D341Med (cell line): ENCODE data around the gene RAB3IL1.

Experiments
- DNase-seq: peaks from one replicate; pipeline ENCODE4 v3.0.0; 2012; ENCODE audit warnings: low spot score

RAB3IL1 gene

DNA sequence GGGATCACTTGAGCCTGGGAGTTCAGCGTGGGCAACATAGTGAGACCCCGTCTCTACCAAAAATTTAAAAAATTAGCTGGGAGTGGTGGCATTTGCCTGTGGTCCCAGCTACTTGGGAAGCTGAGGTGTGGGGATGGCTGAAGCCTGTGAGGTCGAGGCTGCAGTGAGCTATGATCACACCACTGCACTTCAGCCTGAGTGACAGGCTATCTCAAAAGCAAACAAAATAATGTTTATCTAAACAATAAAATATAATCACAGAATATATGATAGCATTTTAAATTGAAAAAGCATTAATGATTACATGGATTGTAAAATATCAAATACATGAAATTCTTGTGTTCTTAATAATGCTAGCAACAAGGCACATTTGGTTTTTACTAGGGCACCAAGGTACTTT, 35.5 kb upstream of the RAB3IL1 start:
- no peak for DNase-seq

- DNase-seq, result no peak
Measured at GRCh38 chr11:61951484-61952135, 34.2 kb upstream of the RAB3IL1 start.

- DNase-seq, result no peak
Measured at GRCh38 chr11:61950035-61950547, 32.7 kb upstream of the RAB3IL1 start, which contains the start of gene BEST1. BEST1 (plus strand) TSS chr11:61950351; CDS start chr11:61951807, 1,456 bp downstream.

DNA sequence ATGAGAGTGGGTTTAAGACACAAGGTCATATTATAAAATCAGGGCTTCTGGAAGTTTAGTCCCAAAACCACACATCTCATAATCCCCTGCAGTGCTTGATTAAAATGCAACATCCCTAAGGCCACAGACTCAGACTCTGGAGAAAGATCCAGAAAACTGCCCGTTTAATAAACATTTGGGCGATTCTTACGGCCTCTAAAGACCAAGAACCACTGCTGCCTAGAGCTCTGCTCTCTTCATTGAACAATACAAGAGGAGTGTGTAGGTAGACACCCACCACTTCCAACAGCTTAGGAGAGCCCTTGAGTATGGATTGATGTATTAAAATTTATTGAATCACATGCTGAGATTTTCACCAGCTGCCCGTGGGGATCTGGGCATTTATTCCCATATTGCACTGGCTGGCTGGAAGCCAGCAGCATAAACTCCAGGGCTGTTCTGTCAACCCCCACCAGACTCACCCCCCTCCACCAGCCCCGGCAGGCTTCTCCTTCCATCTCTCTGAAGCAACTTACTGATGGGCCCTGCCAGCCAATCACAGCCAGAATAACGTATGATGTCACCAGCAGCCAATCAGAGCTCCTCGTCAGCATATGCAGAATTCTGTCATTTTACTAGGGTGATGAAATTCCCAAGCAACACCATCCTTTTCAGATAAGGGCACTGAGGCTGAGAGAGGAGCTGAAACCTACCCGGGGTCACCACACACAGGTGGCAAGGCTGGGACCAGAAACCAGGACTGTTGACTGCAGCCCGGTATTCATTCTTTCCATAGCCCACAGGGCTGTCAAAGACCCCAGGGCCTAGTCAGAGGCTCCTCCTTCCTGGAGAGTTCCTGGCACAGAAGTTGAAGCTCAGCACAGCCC, 32.0 kb upstream of the RAB3IL1 start:
- DNase-seq, result peak; percentile 81

DNA sequence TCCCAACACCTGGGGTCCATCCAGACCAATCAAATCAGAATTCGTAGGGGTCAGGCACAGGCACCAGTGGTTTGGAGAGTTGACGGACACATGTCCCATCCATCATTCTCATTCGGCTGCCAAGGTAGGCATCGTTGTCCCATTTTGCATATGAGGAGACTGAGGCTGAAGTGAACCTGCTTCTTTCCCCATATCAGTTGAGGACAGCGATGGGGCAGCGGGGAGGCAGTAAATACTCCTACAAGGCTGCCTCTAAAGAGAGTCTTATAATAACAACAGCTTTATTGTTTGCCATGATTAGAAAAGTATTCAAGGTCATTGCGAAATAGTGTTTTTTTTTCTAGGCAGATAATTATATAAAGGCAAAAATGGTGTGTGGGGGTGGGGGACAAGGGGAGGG, 31.1 kb upstream of the RAB3IL1 start:
- DNase-seq, result no peak

- peak; percentile 84 for DNase-seq
Measured at GRCh38 chr11:61947486-61948210, 30.3 kb upstream of the RAB3IL1 start.

GRCh38 chr11:61946894-61947293, 29.5 kb upstream of the RAB3IL1 start:
- no peak for DNase-seq

DNA sequence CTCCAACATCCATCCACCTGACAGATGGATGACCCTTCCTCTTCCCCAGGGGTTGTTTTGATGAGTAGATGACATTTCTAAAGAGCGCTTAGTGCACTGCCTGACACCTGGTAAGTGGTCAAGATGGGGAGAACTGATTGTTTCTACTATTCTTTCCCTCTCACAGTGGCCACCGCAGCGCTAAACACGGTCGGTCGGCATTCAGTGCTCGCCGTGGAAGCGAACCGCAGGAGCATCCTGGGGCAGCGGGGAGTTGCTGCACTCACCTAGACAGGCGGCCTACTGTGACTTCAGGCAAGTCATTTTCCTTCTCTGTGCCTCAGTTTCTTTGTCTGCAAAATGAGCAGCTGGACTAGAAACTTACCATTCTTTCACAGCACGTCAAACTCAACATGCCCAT, 27.8 kb upstream of the RAB3IL1 start:
- DNase-seq, result no peak

DNA sequence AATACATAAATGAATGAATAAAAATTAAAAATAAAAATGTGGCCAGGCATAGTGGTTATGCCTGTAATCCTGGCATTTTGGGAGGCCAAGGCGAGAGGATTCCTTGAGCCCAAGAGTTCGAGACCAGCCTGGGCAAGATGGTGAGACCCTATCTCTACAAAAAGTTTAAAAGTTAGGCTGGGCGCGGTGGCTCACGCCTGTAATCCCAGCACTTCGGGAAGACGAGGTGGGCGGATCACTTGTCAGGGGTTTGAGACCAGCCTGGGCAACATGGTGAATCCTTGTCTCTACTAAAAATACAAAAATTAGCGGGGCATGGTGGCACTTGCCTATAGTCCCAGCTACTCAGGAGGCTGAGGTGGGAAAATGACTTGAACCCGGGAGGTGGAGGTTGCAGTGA, 23.1 kb upstream of the RAB3IL1 start:
- DNase-seq, result no peak

DNA sequence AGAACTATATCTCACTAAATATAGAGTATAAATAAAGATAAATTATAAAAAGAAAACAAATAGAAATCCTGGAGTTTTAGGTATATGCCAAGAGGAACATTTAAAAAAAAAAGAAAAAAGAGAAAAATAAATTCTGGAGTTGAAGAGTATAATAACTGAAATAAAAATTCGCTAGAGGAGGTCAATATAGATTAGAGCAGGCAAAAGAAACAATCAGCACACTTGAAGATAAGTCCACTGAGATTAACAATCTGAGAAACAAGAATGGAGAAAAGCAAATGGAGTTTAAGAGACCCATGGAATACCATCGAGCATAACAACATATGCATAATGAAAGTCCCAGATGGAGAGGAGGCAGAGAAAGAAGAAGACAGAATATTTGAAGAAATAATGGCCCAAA, 18.5 kb upstream of the RAB3IL1 start:
- DNase-seq, result no peak

DNA sequence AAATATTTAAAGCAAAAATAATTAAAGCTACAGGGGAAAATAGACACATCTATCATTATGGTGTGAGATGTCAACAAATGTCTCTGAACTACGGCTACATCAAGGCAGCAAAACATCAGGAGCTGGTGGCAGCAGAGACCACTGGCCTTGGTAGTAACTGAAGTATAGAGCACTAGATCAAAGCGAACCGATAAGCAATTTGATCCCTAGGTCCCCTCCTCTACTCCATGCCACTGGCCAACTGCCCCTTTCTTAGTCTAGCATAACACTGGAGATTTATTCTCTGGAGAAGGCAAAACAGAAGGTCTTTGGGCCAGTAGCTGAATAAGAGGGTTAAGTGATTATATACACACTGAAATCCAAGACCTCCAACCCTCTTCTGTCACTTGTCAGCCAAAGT, 13.6 kb upstream of the RAB3IL1 start:
- peak; percentile 2 for DNase-seq

GRCh38 chr11:61928606-61929005, 11.2 kb upstream of the RAB3IL1 start:
- DNase-seq, result no peak

DNA sequence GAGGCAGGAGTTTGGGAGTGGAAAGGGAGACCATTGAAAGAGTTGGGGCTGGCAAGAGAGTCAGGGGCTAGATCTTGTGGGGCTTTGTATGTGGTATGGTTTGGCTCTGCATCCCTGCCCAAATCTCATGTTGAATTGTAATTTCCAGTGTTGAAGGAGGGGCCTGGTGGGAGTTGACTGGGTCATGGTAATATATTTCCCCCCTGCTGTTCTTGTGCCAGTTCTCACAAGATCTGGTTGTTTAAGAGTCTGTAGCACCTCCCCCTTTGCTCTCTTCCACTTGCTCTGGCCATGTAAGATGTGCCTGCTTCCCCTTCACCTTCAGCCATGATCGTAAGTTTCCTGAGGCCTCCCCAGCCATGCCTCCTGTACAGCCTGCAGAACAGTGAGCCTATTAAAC, 10.1 kb upstream of the RAB3IL1 start:
- no peak for DNase-seq

DNA sequence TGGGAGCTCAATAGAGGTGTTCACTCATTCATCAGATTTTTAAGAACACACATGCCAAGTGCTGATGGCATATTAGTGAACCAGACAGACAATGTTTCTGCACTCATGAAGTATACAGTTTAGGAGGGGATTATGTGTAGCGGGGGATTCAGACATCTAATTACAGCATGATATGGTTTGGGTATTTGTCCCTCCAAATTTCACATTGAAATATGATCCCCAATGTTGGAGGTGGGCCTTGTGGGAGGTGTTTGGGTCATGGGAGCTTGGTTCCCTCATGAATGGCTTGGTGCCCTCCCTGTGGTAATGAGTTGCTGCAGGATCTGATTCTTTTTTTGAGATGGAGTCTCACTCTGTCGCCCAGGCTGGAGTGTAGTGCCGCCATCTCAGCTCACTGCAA, 8.9 kb upstream of the RAB3IL1 start:
- no peak for DNase-seq

DNA sequence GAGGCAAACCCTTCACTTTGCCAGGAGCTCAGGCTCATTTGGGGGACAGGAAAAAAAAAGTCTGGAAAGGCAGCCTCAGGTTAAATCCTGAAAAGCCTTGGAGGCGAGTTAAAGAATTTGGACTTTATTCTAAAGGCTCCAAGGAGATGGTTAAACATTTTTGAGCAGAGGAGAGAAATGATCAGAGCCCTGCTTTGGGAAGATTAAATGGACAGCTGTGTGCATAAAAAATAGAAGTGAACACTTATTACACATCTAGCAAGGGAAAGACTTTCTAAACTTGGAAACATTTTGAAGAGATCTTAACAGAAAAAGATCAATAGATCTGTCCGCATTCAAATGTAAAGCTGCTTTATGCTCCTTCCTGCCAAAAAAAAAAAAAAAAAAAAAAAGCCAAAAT, 8.4 kb upstream of the RAB3IL1 start:
- DNase-seq, result no peak

GRCh38 chr11:61924064-61924455, 6.7 kb upstream of the RAB3IL1 start:
- no peak for DNase-seq

DNA sequence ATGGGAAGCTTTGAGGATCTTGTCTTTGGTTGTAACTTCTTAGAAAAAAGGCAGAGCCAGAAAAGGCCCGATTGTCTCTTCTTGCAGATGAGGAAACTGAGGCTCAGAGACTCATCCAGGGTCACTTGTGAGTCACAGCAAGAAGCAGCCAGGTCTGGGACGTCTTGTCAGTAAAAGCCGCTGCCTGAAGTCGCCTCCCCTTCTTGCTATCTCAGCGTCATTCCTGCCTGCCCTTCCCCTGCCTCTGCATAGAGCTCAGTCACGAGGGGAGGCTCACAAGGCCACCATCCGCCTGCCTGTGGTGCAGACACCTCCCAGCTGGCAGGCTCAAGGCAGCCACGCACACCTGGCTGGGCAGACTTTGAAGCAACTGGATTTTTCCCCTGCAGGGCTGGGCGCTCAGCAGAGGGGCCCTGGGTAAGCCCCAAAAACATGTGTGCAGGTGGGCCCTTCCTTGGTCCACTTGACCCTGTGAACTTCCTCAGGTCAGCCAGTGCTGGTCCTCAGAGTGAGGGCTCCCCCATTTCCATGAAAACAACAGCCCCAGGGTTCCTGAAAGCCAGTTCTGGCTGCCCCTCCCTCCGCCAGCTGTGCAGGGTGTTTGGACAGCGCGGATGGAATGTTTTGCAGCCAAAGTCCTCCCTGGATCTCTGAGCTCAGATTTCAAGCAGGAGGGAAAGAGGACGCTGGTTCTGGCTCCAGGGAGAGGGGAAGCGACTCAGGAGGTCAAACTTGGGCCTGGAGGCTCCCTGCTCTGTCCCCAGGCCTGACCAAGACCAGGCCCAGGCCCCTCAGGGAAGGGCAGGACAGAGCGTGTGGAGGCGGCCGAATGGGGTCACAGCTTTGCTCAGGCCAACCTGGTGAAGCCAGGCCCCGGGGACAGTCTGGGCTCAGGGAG, 6.0 kb upstream of the RAB3IL1 start:
- DNase-seq, result peak; percentile 36

DNA sequence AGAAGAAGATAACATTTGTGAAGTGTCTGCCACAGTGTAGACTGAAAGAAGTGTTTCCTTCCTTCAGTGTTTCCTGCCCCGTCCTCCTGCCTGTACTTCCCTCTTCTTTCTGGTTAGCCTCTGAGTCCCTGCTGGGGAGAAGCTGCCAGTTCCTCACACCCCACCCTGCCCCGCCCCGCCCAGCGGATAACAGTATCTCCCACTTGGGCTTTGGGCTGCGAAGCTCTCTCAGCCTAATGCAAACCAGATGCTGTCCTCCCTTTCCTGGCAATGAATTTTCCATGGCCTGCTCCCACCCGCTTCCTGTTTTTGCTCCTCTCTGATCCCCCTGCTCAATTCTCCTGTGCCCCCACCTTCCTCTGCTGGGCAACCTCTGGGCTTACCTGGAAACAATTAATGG, 5.2 kb upstream of the RAB3IL1 start:
- peak; percentile 12 for DNase-seq

- DNase-seq, result peak; percentile 11
Measured at GRCh38 chr11:61921446-61921845, 4.1 kb upstream of the RAB3IL1 start.

DNA sequence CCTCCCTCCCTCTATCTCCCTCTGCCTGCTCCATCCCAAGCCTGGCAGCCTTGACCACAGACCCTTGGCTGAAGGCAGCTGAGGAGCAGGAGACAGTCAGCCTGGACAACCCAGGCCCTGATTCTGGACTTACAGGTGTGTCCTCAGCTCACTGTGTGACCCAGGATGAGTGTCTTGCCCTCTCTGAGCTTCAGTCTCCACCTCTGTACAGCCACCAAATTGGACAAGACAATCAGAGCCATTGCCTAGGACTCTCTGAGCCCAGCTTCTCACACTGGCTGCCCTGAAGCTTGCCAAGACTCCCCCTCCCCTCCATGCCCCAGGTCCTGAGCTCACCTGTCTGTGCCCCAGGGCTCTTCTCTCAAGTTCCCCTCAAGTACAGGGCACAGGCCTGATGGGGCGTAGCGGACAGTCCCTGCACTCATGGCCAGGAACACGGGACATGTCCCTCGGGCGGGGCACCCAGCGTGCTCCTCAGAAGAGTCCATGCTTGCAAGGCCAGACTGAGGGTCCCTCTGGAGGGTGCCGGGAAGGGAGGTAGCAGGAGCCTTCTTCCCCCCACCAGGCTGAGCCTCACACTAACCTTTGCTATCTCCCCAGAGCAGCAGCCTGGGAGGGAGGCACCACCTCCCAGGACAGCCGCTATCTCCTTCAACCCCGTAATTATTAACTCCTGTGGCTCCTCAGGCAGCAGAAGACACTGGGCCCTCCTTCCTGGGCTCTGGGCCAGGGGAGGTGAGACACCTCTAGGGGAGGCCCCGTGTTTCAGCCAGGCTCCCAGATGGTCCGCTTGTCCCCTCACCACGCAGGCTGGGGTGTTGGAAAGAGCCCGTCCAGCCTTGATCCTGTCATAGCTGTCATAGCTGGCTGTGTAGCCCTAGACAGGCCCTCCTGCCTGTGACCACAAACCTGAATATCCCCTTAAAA, 2.6 kb upstream of the RAB3IL1 start:
- DNase-seq, result peak; percentile 24
